Transverse colon (tissue), 4 donors: ENCODE data around the gene TMX1. TPM values are rescaled to one million over a fixed set of nuclear protein-coding genes. Genes with fewer than 3 reads are reported as not detected.
A peak's percentile ranks its signal among the peaks of the same experiment; 100 is the strongest.

Experiments used
- DNase-seq: peaks from one replicate; pipeline ENCODE4 v3.0.0-alpha.2; 2019
- H3K27ac ChIP-seq, 4 donors: fragments of 200-600 bp; sonication (generic); 2 replicates each; pipeline ENCODE4 v1.5.1; 2016 to 2018; ENCODE audit warnings: inconsistent platforms in 4 of 4
- H3K27me3 ChIP-seq: fragments of 200-600 bp; sonication (generic); 2 replicates; pipeline ENCODE4 v1.5.1; 2017; ENCODE audit warnings: inconsistent platforms
- H3K36me3 ChIP-seq, 4 donors: fragments of 200-600 bp; sonication (generic); 2 replicates each; pipeline ENCODE4 v1.5.1; 2017 to 2019; ENCODE audit warnings: inconsistent platforms in 4 of 4
- H3K4me1 ChIP-seq, 4 donors: fragments of 200-600 bp; sonication (generic); 2 replicates each; pipeline ENCODE4 v1.5.1; 2017 to 2020; ENCODE audit warnings: inconsistent platforms in 4 of 4
- H3K4me3 ChIP-seq, 4 donors: fragments of 200-600 bp; sonication (generic); 1 replicate in 1 of 4; 2 replicates in 3 of 4; pipeline versions ENCODE4 v1.5.1 to v1.6.1; 2017 to 2019; ENCODE audit warnings: inconsistent platforms in 4 of 4
- H3K9me3 ChIP-seq, 2 donors: fragments of 200-600 bp; sonication (generic); 2 replicates each; pipeline ENCODE4 v1.5.1; 2017 to 2019; ENCODE audit warnings: inconsistent platforms in 2 of 2
- EP300 ChIP-seq: sonication (generic); formaldehyde crosslinking; IDR thresholded peaks from one replicate; pipeline ENCODE4 v1.6.1; 2017; ENCODE audit warnings: antibody characterized with exemption, low read depth
- POLR2A ChIP-seq: fragments of 450-650 bp; IDR thresholded peaks from one replicate; pipeline ENCODE4 v1.6.1; 2016; ENCODE audit warnings: antibody characterized with exemption, mild to moderate bottlenecking, moderate library complexity
- POLR2AphosphoS5 ChIP-seq, 3 donors: sonication (generic); formaldehyde crosslinking; IDR thresholded peaks; one replicate each; pipeline ENCODE4 v1.6.1; 2016; ENCODE audit warnings: antibody characterized with exemption in 3 of 3
- WGBS, 2 donors: methylation state at CpG; one replicate each; pipeline ENCODE4 v1.1.5; 2018; ENCODE audit warnings: low coverage in 1 of 2; 5-methylcytosine and 5-hydroxymethylcytosine counted together
- in situ Hi-C, 4 donors: fragments of 200-750 bp; cut with MboI; loops; one replicate each; pipeline versions ENCODE4 v1.15.0 to v1.15.1; 2017; ENCODE audit warnings: low sequenced_read_pairs in 3 of 4, low pct_ligation_motif_present in 1 of 4, low pct_unique_long_range_greater_than_20kb in 1 of 4
- intact Hi-C: fragments of 100-400 bp; cut with DNase I; formaldehyde crosslinking; loops from one replicate; pipeline ENCODE4 v1.15.1; 2023; ENCODE audit warnings: low total_unique reads
- total RNA-seq, 4 donors: library from RNA; depleted of rRNA; stranded (reverse); fragments of >200 nt; gene quantifications; one replicate each; pipeline ENCODE4 v1.1.0, GENCODE V29; 2016
- TF ChIP-seq, protein P1 (sequence below), 5 experiments: fragments of 200-600 bp in 3 of 5; fragments of 450-650 bp in 2 of 5; sonication (generic) in 3 of 5; IDR thresholded peaks; 1 replicate in 2 of 5; 2 replicates in 3 of 5; pipeline ENCODE4 v1.5.1; 2016 to 2017; ENCODE audit warnings: antibody characterized with exemption in 5 of 5, inconsistent platforms in 3 of 5, mild to moderate bottlenecking in 2 of 5, moderate library complexity in 1 of 5

Gene TMX1
- total RNA-seq, 4 donors from 2014 or later = 8.0 to 44.5 (median 35.1) TPM

DNA sequence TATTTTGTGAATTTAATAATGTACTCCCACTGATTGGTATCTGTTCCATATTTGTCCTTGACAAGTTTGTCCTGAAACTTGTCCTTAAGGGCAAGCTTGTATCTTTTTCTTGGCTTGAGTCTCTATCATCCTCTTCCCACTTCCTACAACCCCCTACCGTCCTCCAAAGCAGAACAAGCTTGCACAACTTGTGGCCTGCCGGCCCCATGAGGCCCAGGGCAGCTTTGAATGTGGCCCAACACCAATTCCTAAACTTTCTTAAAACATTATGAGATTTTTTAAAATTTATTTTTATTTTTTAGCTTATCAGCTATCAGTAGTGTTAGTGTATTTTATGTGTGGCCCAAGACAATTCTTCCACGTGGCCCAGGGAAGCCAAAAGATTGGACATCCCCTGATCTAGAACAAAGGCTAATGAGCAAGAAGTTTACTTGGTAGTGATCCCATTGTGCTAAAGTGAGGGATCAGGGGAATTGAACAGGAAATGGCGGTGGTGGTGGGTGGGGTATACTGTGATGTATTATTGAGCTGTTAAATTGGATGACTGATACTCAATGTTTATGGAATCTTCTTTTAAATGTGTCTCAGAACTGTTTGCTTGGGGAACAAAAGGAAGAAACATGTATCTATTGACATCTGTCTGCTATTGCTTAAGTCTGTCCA, 37.8 kb downstream of the TMX1 start:
- Histone ChIP-seq H3K27me3 (no peaks in the 10 kb centered on the region), H3K27ac (no peak overlapping the region), H3K9me3 (no peaks in the 10 kb centered on the region), H3K4me3 (no peak overlapping the region), H3K4me1 (peaks cover 0 to 2% (median 0%) of the 10 kb centered on the region in 4 donors), H3K36me3 (no peaks in the 10 kb centered on the region)
- DNase-seq = no peak
- in situ Hi-C loops = loop anchor here (25.0 kb wide), 2 partner anchors 684 to 709 kb away; partner anchors contain the start of gene RTRAF (in 2 of the 4)
- WGBS, 2 donors = 75 to 90% methylated on average over 3 to 4 of the region's 4 CpGs
- intact Hi-C loops = no loop called here
- TF ChIP-seq EP300 = no peak
- TF ChIP-seq POLR2A = no peak
- TF ChIP-seq POLR2AphosphoS5 (IDR thresholded peaks at IDR 0.05) = no peak
- TF ChIP-seq, protein P1, sequence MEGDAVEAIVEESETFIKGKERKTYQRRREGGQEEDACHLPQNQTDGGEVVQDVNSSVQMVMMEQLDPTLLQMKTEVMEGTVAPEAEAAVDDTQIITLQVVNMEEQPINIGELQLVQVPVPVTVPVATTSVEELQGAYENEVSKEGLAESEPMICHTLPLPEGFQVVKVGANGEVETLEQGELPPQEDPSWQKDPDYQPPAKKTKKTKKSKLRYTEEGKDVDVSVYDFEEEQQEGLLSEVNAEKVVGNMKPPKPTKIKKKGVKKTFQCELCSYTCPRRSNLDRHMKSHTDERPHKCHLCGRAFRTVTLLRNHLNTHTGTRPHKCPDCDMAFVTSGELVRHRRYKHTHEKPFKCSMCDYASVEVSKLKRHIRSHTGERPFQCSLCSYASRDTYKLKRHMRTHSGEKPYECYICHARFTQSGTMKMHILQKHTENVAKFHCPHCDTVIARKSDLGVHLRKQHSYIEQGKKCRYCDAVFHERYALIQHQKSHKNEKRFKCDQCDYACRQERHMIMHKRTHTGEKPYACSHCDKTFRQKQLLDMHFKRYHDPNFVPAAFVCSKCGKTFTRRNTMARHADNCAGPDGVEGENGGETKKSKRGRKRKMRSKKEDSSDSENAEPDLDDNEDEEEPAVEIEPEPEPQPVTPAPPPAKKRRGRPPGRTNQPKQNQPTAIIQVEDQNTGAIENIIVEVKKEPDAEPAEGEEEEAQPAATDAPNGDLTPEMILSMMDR (IDR thresholded peaks at IDR 0.05) = no peak

DNA sequence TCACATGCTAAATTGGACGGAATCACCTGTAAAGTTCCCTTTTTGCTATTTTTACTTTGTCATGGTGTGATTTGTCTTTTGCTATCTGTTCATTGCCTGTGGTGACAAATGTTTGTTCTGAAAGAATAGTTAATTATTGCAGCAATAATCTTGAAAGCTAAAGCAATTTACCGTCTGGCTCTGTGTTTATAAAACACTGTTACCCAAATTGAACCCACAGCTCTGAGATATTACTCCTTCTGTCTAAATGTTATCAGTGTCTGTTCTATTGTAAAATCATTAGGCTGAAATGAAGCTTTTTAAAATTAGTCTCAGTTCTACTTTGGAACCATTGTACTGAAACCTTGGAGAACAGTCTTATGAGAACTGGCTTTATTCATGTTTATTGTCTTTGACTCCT, 42.5 kb downstream of the TMX1 start:
- Histone ChIP-seq H3K27me3 (no peaks in the 10 kb centered on the region), H3K27ac (no peak overlapping the region), H3K4me3 (no peak overlapping the region), H3K36me3 (no peaks in the 10 kb centered on the region), H3K4me1 (peaks cover 0 to 5% (median 0%) of the 10 kb centered on the region in 4 donors), H3K9me3 (no peaks in the 10 kb centered on the region)
- intact Hi-C loops = loop anchor here (5.0 to 10.0 kb wide), 2 partner anchors 372 to 495 kb away; partner anchors contain the start of gene FRMD6
- 25 to 40% methylated on average over 2 of the region's 2 CpGs for WGBS, 2 donors
- DNase-seq = no peak
- TF ChIP-seq POLR2A (no peak), EP300 (no peak), POLR2AphosphoS5 (IDR thresholded peaks at IDR 0.05) (no peak)
- TF ChIP-seq, protein P1 (IDR thresholded peaks at IDR 0.05) = no peak
- in situ Hi-C loops = loop anchor here (10.0 to 25.0 kb wide), 4 partner anchors 492 to 705 kb away; partner anchors contain the start of gene RTRAF (in 2 of the 4)

DNA sequence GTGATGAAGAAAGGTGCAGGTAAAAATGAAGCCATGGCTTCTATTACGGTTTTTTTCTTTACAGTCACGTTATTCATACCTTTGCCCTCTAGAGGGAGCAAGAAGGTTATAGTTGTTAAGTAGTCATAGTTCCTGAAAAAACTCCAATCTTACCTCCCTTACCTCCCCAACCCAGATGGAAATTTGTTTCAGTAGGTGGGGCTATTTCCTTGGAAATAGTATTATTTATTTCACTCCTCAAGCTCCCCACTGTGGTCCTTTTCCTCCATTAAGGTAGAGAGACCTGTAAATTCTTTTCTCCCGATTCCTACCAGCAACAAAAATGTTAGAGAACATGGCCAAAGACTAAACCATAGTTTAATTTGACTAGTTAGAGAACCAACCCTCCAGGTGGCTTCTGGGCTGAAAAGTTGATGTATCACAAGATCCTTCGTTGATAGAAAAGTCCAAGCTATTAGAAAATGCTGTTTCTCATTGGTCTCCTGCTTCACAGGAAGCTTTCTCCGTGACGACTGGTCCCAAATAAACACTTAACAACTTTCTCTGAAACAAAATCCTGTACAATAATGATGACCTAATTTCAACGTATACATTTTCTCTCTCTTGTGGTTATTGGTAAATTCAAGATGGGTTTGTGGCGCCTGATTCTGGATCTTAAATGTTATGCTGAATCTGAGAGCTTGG, 43.5 kb downstream of the TMX1 start:
- H3K27ac ChIP-seq = no peak overlapping the region
- in situ Hi-C loops (loop anchor here (10.0 to 25.0 kb wide), 4 partner anchors 491 to 704 kb away; partner anchors contain the start of gene RTRAF (in 2 of the 4)), intact Hi-C loops (loop anchor here (5.0 to 10.0 kb wide), 2 partner anchors 371 to 494 kb away; partner anchors contain the start of gene FRMD6)
- DNase-seq = no peak
- 51 to 54% methylated on average over 8 of the region's 8 CpGs for WGBS, 2 donors
- H3K4me3 ChIP-seq = no peak overlapping the region
- peaks cover 0 to 5% (median 0%) of the 10 kb centered on the region in 4 donors for H3K4me1 ChIP-seq
- H3K36me3 ChIP-seq = no peaks in the 10 kb centered on the region
- no peaks in the 10 kb centered on the region for H3K9me3 ChIP-seq
- no peak for TF ChIP-seq EP300
- TF ChIP-seq, protein P1 (IDR thresholded peaks at IDR 0.05) = peak; percentile 70 to 86 (median 73)
- H3K27me3 ChIP-seq = no peaks in the 10 kb centered on the region

DNA sequence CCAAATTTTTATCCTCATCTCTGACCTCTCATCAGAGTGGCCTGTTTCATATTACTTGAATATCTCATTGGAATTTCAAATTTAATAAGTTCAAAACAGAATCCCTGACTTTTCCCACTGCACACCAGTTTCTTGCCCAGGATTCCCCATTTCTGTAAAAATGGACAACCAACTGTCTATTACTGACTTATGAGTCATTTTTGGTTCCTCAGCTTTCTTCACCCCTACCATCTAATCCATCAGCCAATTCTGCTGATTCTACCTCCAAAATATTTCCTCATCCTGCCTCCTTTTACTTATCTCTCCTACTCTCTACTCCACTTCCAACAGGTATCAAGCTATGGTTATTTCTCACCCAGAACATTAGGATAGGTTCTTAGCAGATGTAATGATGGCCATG, 44.2 kb downstream of the TMX1 start:
- no peaks in the 10 kb centered on the region for H3K27me3 ChIP-seq
- H3K4me3 ChIP-seq = no peak overlapping the region
- TF ChIP-seq POLR2A (no peak), EP300 (no peak), POLR2AphosphoS5 (IDR thresholded peaks at IDR 0.05) (no peak)
- TF ChIP-seq, protein P1 (IDR thresholded peaks at IDR 0.05) = no peak
- intact Hi-C loops = loop anchor here (5.0 to 10.0 kb wide), 2 partner anchors 371 to 493 kb away; partner anchors contain the start of gene FRMD6
- peaks cover 0 to 5% (median 0%) of the 10 kb centered on the region in 4 donors for H3K4me1 ChIP-seq
- in situ Hi-C loops = loop anchor here (10.0 to 25.0 kb wide), 4 partner anchors 491 to 703 kb away; partner anchors contain the start of gene RTRAF (in 2 of the 4)
- H3K9me3 ChIP-seq = no peaks in the 10 kb centered on the region
- no peak overlapping the region for H3K27ac ChIP-seq
- no peaks in the 10 kb centered on the region for H3K36me3 ChIP-seq
- no peak for DNase-seq
